Colon (tissue), 2 donors: ENCODE measurements around the gene EIF1.

Experiments used
- FAIRE-seq: peaks from 2 replicates; lab custom pipeline; 2012; peaks lifted over from hg19 to GRCh38; lab: Jason Lieb, UNC
- donor health status: control.
- donor health status: control.

The EIF1 gene

GRCh38 chr17:41702712-41703111, 14.0 kb downstream of the EIF1 start:
- no peak for FAIRE-seq

- no peak for FAIRE-seq
These were observed 16.7 kb downstream of the EIF1 start for GRCh38 chr17:41705271-41705991.

GRCh38 chr17:41707803-41708669, 19.4 kb downstream of the EIF1 start:
- FAIRE-seq = no peak

GRCh38 chr17:41710472-41711090, 21.9 kb downstream of the EIF1 start:
- no peak for FAIRE-seq

DNA sequence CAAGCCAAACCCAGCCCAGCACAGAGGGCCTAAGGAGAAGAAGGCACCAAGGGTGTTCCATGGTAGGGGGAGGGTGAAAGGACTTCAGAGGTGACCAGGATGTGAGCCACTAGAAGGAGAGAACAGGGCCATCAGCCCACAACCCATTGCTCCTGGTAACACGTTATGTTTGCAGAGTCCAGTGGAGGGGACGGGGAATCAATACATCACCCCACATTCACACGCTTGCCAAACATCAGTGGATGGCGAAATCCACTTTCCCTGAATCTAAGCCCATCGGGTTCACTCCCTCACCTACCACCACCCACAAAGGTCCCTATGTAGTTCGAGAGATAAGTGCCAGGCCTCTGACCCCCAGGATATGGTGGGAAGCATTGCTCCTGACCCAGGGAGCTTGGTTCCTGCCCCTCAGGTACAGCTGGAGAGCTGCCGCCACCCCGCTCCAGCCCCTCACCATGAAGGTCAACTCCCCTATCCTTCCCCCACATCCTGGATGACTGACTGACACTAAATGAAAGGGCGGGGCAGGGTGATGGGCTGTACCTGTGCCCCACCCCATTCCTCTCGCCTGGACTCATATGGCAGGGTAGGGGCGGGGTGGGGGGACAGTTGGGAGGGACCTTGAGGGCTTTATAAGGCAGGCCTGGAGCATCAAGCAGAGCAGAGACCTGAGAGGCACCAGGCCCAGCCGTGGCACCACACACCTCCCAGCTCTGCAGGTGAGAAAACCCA, 23.1 kb downstream of the EIF1 start, which contains the start of gene GAST:
Gene GAST, plus strand, starts transcription at position 663 of the 732 bp plus-strand sequence. CDS start 3,106 bp downstream, outside the sequence.
- FAIRE-seq = no peak

- no peak for FAIRE-seq
These were observed 29.0 kb downstream of the EIF1 start for GRCh38 chr17:41717408-41718286.

DNA sequence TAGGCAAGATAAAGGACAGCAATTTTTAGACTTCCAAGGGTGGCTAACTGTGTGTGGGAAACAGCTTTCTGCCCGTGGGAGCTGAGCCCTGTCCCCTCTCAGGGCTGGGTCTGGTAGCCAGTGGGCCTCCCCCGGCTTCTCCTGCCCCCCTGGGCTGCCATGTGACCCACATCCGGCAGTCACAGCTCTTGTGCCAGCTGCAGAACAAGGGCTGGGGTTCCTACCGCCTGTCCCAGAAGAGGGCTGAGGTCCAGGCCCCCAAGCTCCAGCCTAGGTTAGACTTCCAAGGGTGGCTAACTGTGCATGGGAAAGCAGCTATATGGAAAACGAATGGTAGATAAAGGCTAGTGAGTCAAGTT, 29.6 kb downstream of the EIF1 start:
- no peak for FAIRE-seq

- FAIRE-seq = no peak
These were observed 33.5 kb downstream of the EIF1 start for GRCh38 chr17:41722231-41722630.

DNA sequence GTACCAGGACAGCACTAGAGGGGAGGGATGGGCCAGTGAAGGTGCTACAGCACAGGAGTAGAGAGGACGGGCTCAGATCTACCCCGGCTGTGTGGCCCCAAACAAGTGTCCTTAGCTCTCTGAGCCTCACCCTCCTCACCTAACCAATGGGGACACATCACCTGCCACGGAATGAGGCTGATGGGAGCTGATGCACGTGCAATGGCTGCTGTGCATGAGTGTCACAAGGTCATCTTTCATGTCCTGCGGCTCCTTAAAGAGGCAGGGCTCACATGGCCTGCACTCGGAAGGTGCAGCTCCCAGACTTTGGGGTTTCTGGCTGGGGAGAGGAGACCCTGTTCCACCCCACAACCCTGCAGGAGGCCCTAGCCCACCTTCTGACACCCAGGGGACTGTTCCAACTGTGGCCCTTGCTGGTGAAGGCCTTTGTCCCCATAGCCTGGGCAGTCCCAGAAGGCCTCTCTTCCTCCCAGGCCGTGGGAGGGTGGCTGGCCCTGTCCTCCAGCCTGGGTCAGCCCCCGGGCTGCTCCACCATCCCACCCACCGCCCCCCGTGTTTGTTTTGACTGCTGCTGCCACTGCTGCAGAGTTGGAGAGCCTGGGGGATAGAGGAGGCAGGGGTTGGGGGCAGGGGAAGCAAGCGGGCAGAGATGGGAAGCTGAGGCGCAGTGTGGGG, 35.3 kb downstream of the EIF1 start:
- FAIRE-seq = no peak

- FAIRE-seq = no peak
These were observed 35.9 kb downstream of the EIF1 start for GRCh38 chr17:41724476-41725050.

DNA sequence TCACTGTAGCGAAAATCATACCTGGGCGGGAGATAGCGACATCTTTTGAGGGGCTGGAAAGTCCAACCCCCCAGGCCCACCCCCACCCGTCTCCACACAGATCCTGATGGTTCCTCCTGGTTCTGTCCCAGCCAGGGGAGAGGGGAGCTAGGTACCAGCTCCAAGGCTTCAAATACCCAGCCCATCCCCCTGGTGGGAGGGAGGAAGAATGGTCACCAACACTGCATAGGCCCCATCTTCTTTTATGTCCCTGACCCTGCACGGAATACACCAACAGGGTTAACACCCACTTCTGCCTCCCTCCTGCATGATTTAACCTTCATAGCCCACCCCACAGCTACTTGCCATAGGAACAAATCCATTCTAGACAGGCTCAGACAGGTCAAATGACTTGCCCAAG, 36.4 kb downstream of the EIF1 start:
- no peak for FAIRE-seq

GRCh38 chr17:41728056-41728455, 39.4 kb downstream of the EIF1 start:
- FAIRE-seq = no peak

DNA sequence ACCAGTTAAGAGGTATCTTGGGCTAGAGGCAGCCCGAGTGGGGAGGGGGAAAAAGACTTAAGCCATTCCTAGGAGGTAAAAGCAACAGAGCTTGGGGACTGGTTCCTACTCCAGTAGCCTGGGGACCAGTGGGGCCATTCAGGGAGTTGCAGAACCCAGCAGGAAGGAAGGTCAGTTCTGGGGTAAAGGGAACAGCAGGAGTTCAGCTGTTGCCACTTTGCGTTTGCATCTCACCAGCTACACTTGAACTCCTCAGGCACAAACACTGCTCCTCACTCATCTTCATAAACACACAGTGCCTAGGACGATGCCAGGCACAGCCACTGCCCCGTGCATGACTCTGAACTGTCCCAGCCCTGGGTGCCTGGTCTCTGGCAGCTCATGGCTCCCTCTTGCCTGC, 41.8 kb downstream of the EIF1 start:
- no peak for FAIRE-seq

GRCh38 chr17:41731836-41732235, 43.2 kb downstream of the EIF1 start:
- FAIRE-seq = no peak

DNA sequence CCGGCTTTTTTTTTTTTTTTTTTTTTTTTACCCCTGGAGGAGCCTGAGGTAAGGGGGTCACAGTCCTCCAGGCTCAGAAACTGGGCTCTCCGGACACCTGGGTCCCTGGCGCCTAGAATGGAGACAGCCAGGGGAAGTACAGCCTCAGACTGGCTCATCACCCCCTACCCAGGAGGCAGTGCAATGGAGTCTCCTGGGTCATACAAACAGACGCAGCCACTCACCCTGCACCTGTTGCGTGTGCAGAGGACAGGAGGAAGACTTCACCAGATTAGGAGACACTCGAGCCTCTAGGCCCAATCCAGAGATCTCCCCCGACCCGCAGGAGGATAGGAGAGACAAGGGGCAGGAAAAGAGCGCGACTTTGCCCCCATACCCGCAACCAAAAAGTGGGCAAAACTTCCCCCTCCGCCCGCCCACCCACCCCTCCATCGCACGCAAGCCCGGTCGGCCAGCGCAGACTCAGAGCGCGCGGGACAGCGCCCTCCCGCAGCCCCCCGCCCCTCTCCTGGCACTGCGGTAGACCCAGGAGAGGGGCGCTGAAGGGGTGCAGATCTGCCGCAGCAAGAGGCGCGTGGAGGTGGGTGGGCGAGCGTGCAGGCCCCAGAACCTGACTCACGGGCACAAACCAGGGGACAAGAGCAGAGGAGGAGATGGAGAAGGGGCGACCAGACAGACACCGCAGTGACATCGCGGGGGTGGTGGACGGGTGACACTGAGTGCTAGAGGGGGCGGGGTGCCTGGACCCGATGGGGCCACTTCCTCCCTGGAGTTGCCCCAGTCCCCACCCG, 44.9 kb downstream of the EIF1 start:
- FAIRE-seq = no peak

GRCh38 chr17:41734139-41734948, 45.7 kb downstream of the EIF1 start, which contains the start of gene HAP1:
HAP1 (minus strand) TSS chr17:41734643; CDS start chr17:41734634, 9 bp downstream.
- no peak for FAIRE-seq

DNA sequence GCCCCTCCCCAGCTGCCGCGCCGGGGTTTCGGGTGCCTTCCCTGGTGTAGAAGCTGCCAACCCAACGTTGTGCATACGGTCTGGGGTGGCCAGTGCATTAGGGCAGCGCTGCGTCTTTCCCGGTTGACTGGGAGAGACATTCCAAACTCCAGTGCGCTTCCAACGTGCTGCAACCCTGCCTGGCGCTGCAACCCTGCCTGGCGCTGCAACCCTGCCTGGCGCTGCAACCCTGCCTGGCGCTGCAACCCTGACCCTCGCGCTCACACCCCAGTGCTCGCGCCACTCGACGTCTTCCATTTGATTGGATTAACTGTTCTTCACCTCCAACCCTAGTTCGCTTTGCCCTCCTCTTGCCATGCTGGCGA, 46.2 kb downstream of the EIF1 start:
- FAIRE-seq = no peak

DNA sequence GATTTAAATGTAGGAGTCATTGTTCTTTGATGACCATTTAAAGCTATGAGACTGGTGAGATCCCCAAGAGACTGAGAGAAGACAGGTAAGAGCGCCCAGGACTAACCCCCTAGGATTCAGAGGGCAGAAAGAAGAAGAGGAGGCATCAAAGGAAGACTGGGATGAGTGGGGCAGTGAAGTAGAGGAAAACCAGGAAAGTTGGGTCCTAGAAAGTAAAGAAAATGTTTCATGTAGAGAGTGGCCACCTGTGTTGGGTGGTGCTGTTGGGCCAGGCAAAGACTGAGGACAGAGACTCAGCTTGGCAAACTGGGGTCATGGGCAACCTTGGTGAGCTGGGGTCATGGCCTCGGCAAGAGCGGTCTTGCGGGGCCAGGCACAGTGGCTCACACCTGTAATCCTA, 47.1 kb downstream of the EIF1 start:
- FAIRE-seq = no peak
